ENCODE results near the gene SYNPO2. TPM values are rescaled to one million over a fixed set of nuclear protein-coding genes. Genes with fewer than 3 reads are reported as not detected.

The SYNPO2 gene
- total RNA-seq, 1 experiment from 2014 or later, result 0.61 TPM

DNA sequence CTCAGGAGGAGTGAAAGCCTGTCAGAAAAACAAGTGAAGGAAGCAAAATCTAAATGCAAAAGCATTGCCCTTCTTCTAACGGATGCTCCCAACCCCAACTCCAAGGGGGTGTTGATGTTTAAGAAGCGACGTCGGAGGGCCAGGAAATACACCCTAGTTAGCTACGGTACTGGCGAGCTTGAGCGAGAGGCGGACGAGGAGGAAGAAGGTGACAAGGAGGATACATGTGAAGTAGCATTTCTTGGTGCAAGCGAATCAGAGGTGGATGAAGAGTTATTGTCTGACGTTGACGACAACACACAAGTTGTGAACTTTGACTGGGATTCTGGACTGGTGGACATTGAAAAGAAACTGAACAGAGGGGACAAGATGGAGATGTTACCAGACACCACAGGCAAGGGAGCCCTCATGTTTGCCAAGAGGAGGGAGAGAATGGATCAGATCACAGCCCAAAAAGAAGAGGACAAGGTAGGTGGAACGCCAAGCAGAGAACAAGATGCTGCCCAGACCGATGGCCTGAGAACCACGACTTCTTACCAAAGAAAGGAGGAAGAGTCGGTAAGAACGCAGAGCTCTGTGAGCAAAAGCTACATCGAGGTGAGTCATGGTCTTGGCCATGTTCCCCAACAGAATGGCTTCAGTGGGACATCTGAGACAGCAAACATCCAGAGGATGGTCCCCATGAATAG lies 141.3 kb downstream of the SYNPO2 start:
- POLR2A ChIA-PET, result interaction anchor here (1.1 to 7.2 kb wide), 2 partner anchors 9 to 41 kb away, joined by 3 to 152 read pairs; no protein-coding TSS in a partner anchor
- Mint-ChIP-seq H3K36me3 (ENCODE audit: insufficient read depth, unreplicated experiment) (no peaks in the 10 kb centered on the region), H3K27ac (ENCODE audit: low read depth, unreplicated experiment) (no peak overlapping the region), H3K9me3 (ENCODE audit: unreplicated experiment) (no peaks in the 10 kb centered on the region), H3K4me1 (ENCODE audit: insufficient read depth, unreplicated experiment) (peaks cover 10% of the 10 kb centered on the region), H3K27me3 (ENCODE audit: insufficient read depth, unreplicated experiment) (no peaks in the 10 kb centered on the region), H3K4me3 (ENCODE audit: unreplicated experiment) (no peak overlapping the region)
- no peak for DNase-seq (ENCODE audit: unreplicated experiment)
- TF ChIP-seq, protein P1, sequence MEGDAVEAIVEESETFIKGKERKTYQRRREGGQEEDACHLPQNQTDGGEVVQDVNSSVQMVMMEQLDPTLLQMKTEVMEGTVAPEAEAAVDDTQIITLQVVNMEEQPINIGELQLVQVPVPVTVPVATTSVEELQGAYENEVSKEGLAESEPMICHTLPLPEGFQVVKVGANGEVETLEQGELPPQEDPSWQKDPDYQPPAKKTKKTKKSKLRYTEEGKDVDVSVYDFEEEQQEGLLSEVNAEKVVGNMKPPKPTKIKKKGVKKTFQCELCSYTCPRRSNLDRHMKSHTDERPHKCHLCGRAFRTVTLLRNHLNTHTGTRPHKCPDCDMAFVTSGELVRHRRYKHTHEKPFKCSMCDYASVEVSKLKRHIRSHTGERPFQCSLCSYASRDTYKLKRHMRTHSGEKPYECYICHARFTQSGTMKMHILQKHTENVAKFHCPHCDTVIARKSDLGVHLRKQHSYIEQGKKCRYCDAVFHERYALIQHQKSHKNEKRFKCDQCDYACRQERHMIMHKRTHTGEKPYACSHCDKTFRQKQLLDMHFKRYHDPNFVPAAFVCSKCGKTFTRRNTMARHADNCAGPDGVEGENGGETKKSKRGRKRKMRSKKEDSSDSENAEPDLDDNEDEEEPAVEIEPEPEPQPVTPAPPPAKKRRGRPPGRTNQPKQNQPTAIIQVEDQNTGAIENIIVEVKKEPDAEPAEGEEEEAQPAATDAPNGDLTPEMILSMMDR (IDR thresholded peaks at IDR 0.05; ENCODE audit: unreplicated experiment), result no peak
- intact Hi-C loops (cut with micrococcal nuclease), result loop anchor here (5.0 kb wide), 1 partner anchor 673 kb away; no protein-coding TSS in a partner anchor
- CTCF ChIA-PET, result interaction anchor here (0.8 to 4.2 kb wide), 6 partner anchors 12 to 183 kb away, joined by 3 to 32 read pairs (median 4); no protein-coding TSS in a partner anchor
- no TSS peak for BruUV-seq (replicated peaks)

DNA sequence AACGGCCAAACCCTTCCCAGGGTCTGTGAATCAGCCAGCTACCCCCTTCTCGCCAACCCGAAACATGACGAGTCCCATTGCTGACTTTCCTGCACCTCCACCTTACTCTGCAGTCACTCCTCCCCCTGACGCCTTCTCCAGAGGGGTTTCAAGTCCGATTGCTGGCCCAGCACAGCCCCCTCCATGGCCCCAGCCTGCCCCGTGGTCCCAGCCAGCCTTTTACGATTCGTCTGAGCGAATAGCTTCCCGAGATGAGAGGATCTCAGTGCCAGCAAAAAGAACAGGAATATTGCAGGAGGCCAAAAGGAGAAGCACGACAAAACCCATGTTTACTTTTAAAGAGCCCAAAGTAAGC lies 141.9 kb downstream of the SYNPO2 start:
- Mint-ChIP-seq H3K4me3 (ENCODE audit: unreplicated experiment) (no peak overlapping the region), H3K9me3 (ENCODE audit: unreplicated experiment) (no peaks in the 10 kb centered on the region), H3K27ac (ENCODE audit: low read depth, unreplicated experiment) (no peak overlapping the region), H3K36me3 (ENCODE audit: insufficient read depth, unreplicated experiment) (no peaks in the 10 kb centered on the region), H3K4me1 (ENCODE audit: insufficient read depth, unreplicated experiment) (peaks cover 10% of the 10 kb centered on the region), H3K27me3 (ENCODE audit: insufficient read depth, unreplicated experiment) (no peaks in the 10 kb centered on the region)
- no peak for DNase-seq (ENCODE audit: unreplicated experiment)
- CTCF ChIA-PET, result interaction anchor here (0.8 to 4.2 kb wide), 4 partner anchors 11 to 183 kb away, joined by 3 to 32 read pairs (median 4); no protein-coding TSS in a partner anchor
- TF ChIP-seq, protein P1 (IDR thresholded peaks at IDR 0.05; ENCODE audit: unreplicated experiment), result no peak
- intact Hi-C loops (cut with micrococcal nuclease), result no loop called here
- POLR2A ChIA-PET, result interaction anchor here (0.8 kb wide), 1 partner anchor 182 kb away, joined by 3 read pairs; the partner anchor contains the start of gene USP53
- BruUV-seq (replicated peaks), result no TSS peak

DNA sequence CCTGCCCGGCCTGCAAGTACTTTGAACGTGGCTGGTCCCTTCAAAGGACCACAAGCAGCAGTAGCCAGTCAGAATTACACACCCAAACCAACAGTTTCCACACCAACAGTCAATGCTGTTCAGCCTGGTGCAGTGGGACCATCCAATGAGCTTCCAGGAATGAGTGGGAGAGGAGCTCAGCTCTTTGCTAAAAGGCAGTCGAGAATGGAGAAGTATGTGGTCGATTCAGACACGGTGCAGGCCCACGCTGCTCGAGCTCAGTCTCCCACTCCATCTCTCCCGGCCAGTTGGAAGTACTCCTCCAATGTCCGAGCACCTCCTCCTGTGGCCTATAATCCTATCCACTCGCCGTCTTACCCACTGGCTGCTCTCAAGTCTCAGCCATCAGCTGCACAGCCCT lies 142.6 kb downstream of the SYNPO2 start:
- CTCF ChIA-PET, result interaction anchor here (0.6 to 4.2 kb wide), 5 partner anchors 10 to 262 kb away, joined by 3 to 32 read pairs (median 3); no protein-coding TSS in a partner anchor

More for the DNA sequence above, 142.6 kb downstream of the SYNPO2 start:
- peaks cover 10% of the 10 kb centered on the region for H3K4me1 Mint-ChIP-seq (ENCODE audit: insufficient read depth, unreplicated experiment)
- TF ChIP-seq, protein P1 (IDR thresholded peaks at IDR 0.05; ENCODE audit: unreplicated experiment), result no peak
- no peaks in the 10 kb centered on the region for H3K27me3 Mint-ChIP-seq (ENCODE audit: insufficient read depth, unreplicated experiment)
- H3K4me3 Mint-ChIP-seq (ENCODE audit: unreplicated experiment), result no peak overlapping the region
- H3K36me3 Mint-ChIP-seq (ENCODE audit: insufficient read depth, unreplicated experiment), result no peaks in the 10 kb centered on the region
- POLR2A ChIA-PET, result interaction anchor here (0.8 kb wide), 1 partner anchor 182 kb away, joined by 3 read pairs; the partner anchor contains the start of gene USP53
- intact Hi-C loops (cut with micrococcal nuclease), result no loop called here
- BruUV-seq (replicated peaks), result no TSS peak
- no peak for DNase-seq (ENCODE audit: unreplicated experiment)
- H3K9me3 Mint-ChIP-seq (ENCODE audit: unreplicated experiment), result no peaks in the 10 kb centered on the region
- no peak overlapping the region for H3K27ac Mint-ChIP-seq (ENCODE audit: low read depth, unreplicated experiment)

All from MCF 10A (cell line).